ENCODE measurements around the gene IGSF9B. TPM values are rescaled to one million over a fixed set of nuclear protein-coding genes. Genes with fewer than 3 reads are reported as not detected.

IGSF9B gene
- total RNA-seq, 2 experiments from 2014 or later = 24.3 to 27.4 TPM

DNA sequence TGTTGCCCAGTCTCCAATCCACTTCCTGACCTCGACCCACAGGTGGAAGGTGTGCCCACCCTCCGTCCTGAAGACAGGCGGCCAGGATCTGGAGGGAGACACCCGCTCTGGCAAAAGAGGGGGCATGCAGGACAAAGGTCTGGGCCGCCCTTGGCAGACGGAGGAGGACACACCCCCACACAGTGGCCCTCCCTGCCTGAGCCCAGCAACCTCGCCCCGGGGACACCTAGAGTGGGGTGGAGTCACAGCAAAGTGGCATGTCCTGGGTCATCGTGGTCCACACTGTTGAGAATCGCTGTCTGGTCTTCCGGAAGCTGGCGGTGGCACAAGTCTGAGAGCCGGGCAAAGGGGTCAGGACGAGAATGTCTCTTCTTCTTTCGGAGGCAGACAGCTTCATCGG is 47.9 kb downstream of the IGSF9B start:
- no peak overlapping the region for H3K4me3 Mint-ChIP-seq
- Histone ChIP-seq H3K9me3 (ENCODE audit: control insufficient read depth in 1 of 2, insufficient read depth in 1 of 2, low read length in 2 of 2) (no peaks in the 10 kb centered on the region), H3K27ac (ENCODE audit: low read depth in 1 of 2, low read length in 2 of 2) (no peak overlapping the region), H3K36me3 (ENCODE audit: insufficient read depth, low read length) (peaks cover 22% of the 10 kb centered on the region), H3K4me3 (ENCODE audit: low read length) (no peak overlapping the region), H3K4me1 (ENCODE audit: insufficient read depth, low read length) (no peaks in the 10 kb centered on the region), H3K27me3 (ENCODE audit: control insufficient read depth in 1 of 2, insufficient read depth in 2 of 2, low read length in 2 of 2) (no peaks in the 10 kb centered on the region)
- ChIA-PET CTCF (no interaction called here), POLR2A (no interaction called here)
- intact Hi-C loops (cut with DNase I, micrococcal nuclease) = no loop called here
- TF ChIP-seq, protein P1, sequence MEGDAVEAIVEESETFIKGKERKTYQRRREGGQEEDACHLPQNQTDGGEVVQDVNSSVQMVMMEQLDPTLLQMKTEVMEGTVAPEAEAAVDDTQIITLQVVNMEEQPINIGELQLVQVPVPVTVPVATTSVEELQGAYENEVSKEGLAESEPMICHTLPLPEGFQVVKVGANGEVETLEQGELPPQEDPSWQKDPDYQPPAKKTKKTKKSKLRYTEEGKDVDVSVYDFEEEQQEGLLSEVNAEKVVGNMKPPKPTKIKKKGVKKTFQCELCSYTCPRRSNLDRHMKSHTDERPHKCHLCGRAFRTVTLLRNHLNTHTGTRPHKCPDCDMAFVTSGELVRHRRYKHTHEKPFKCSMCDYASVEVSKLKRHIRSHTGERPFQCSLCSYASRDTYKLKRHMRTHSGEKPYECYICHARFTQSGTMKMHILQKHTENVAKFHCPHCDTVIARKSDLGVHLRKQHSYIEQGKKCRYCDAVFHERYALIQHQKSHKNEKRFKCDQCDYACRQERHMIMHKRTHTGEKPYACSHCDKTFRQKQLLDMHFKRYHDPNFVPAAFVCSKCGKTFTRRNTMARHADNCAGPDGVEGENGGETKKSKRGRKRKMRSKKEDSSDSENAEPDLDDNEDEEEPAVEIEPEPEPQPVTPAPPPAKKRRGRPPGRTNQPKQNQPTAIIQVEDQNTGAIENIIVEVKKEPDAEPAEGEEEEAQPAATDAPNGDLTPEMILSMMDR (IDR thresholded peaks at IDR 0.05) = no peak
- ATAC-seq (ENCODE audit: poor library complexity) = no peak
- H3K36me3 Mint-ChIP-seq (ENCODE audit: low read depth) = peaks cover 75% of the 10 kb centered on the region
- no peak for DNase-seq
- no peaks in the 10 kb centered on the region for H3K9me3 Mint-ChIP-seq
- H3K27me3 Mint-ChIP-seq = no peaks in the 10 kb centered on the region
- H3K4me1 Mint-ChIP-seq (ENCODE audit: low read depth) = no peaks in the 10 kb centered on the region
- no peak overlapping the region for H3K27ac Mint-ChIP-seq

DNA sequence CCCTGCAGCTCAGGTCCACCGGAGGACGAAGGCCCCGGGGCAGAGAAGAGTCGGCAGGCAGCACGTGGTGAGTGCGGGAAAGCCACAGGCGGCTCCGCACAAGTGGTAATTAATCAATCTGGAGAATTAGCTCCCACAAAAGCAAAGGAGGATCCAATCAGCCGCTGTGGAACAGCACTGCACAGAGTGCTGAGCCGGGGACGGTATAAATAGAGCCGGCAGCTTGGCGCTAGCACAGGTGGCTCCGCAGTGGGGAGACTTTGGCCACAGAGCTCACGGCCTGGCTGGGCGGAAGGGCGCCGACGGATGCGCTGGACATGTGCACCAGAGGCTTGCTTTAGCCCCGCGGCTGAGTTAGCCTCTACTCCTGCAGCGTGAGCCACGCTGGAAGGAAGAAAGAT is 48.9 kb downstream of the IGSF9B start:
- TF ChIP-seq, protein P1 (IDR thresholded peaks at IDR 0.05) = no peak
- H3K4me3 Mint-ChIP-seq = no peak overlapping the region
- H3K9me3 Mint-ChIP-seq = no peaks in the 10 kb centered on the region
- no peak overlapping the region for H3K4me3 ChIP-seq (ENCODE audit: low read length)
- H3K4me1 Mint-ChIP-seq (ENCODE audit: low read depth) = no peaks in the 10 kb centered on the region
- ATAC-seq (ENCODE audit: poor library complexity) = no peak
- peaks cover 68% of the 10 kb centered on the region for H3K36me3 Mint-ChIP-seq (ENCODE audit: low read depth)
- H3K27me3 ChIP-seq (ENCODE audit: control insufficient read depth in 1 of 2, insufficient read depth in 2 of 2, low read length in 2 of 2) = no peaks in the 10 kb centered on the region
- H3K27ac Mint-ChIP-seq = no peak overlapping the region
- H3K27ac ChIP-seq (ENCODE audit: low read depth in 1 of 2, low read length in 2 of 2) = no peak overlapping the region
- H3K36me3 ChIP-seq (ENCODE audit: insufficient read depth, low read length) = peaks cover 22% of the 10 kb centered on the region
- ChIA-PET CTCF (no interaction called here), POLR2A (no interaction called here)
- no peaks in the 10 kb centered on the region for H3K4me1 ChIP-seq (ENCODE audit: insufficient read depth, low read length)
- no peaks in the 10 kb centered on the region for H3K27me3 Mint-ChIP-seq
- no peaks in the 10 kb centered on the region for H3K9me3 ChIP-seq (ENCODE audit: control insufficient read depth in 1 of 2, insufficient read depth in 1 of 2, low read length in 2 of 2)
- no peak for DNase-seq
- intact Hi-C loops (cut with DNase I, micrococcal nuclease) = no loop called here

DNA sequence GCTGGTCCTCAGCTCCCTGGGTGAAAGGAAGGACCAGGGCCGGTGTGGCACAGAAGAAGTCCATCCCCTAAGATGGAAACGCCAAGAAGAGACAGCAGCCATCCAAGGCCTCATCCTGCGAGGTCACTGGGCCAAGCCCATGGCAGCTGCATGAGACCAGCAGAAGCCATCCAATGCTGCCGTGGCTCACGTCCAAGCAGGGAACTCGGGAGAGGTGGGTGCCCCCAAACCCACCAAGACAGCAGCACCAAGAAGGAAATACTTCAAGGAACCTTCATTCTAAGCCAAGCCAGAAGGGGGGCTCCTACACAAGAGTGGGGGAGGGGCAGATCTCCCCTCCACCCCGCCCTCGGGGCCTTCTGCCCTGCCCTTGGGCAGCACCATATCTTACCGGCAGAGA is 49.6 kb downstream of the IGSF9B start:
- H3K4me3 Mint-ChIP-seq = no peak overlapping the region

More for the DNA sequence above, 49.6 kb downstream of the IGSF9B start:
- Histone ChIP-seq H3K9me3 (ENCODE audit: control insufficient read depth in 1 of 2, insufficient read depth in 1 of 2, low read length in 2 of 2) (no peaks in the 10 kb centered on the region), H3K27ac (ENCODE audit: low read depth in 1 of 2, low read length in 2 of 2) (no peak overlapping the region), H3K4me1 (ENCODE audit: insufficient read depth, low read length) (no peaks in the 10 kb centered on the region), H3K4me3 (ENCODE audit: low read length) (no peak overlapping the region), H3K27me3 (ENCODE audit: control insufficient read depth in 1 of 2, insufficient read depth in 2 of 2, low read length in 2 of 2) (no peaks in the 10 kb centered on the region), H3K36me3 (ENCODE audit: insufficient read depth, low read length) (peaks cover 22% of the 10 kb centered on the region)
- ATAC-seq (ENCODE audit: poor library complexity) = no peak
- Mint-ChIP-seq H3K27me3 (no peaks in the 10 kb centered on the region), H3K4me1 (ENCODE audit: low read depth) (no peaks in the 10 kb centered on the region), H3K36me3 (ENCODE audit: low read depth) (peaks cover 62% of the 10 kb centered on the region), H3K9me3 (no peaks in the 10 kb centered on the region), H3K27ac (no peak overlapping the region)
- TF ChIP-seq, protein P1 (IDR thresholded peaks at IDR 0.05) = no peak
- POLR2A ChIA-PET = no interaction called here
- CTCF ChIA-PET = no interaction called here
- no peak for DNase-seq
- intact Hi-C loops (cut with DNase I, micrococcal nuclease) = no loop called here
